H1 (cell line): ENCODE results near the gene PRSS23. TPM values are rescaled to one million over a fixed set of nuclear protein-coding genes. Genes with fewer than 3 reads are reported as not detected.

Experiments used
- polyA plus RNA-seq, 7 experiments: library from polyadenylated mRNA; depleted of rRNA in 3 of 7; stranded (reverse) in 5 of 7; unstranded in 2 of 7; fragments of >200 nt in 5 of 7; fragments of 200-250 nt in 2 of 7; gene quantifications; 1 replicate in 5 of 7; 2 replicates in 1 of 7; 4 replicates in 1 of 7; pipeline versions ENCODE4 v1.2.1 to v1.2.3, GENCODE V29; 2011 to 2013; ENCODE audit warnings: missing spikeins in 2 of 7, mixed read lengths in 2 of 7
- total RNA-seq: library from RNA; stranded (reverse); fragmentation: NEBNext Ultra II Directional; extraction: Animal tissue kit (Norgen Biotek cat#: 25700); gene quantifications from 2 replicates; pipeline ENCODE4 v1.2.1, GENCODE V29; 2021

Gene PRSS23
- total and polyA plus RNA-seq, 2 of the 8 experiments (the other 6 are each of a cell fraction or from before 2014, with no cell fraction given): 4.4 to 5.6 TPM

Other genes with a start within 250 kb of the PRSS23 start
- 1.5 and 3.4 TPM in 2 replicates for gene ME3, start 127.9 kb upstream of the PRSS23 start, total RNA-seq
- gene ME3, start 127.9 kb upstream of the PRSS23 start, polyA plus RNA-seq (2011; rRNA removed): 2.7 and 2.8 TPM in 2 replicates
- 6.8 and 7.1 TPM in 2 replicates for gene FZD4, start 154.9 kb downstream of the PRSS23 start, total RNA-seq
- 3.0 and 3.1 TPM in 2 replicates for gene FZD4, start 154.9 kb downstream of the PRSS23 start, polyA plus RNA-seq (2011; rRNA removed)
- gene TMEM135, start 237.4 kb downstream of the PRSS23 start, total RNA-seq: 24.8 and 31.3 TPM in 2 replicates
- 9.3 and 19.1 TPM in 2 replicates for gene TMEM135, start 237.4 kb downstream of the PRSS23 start, polyA plus RNA-seq (2011; rRNA removed)